Epidermal melanocyte (primary cell): Measurements from ENCODE around the gene ZNF652.
"Not testable (repeated sequence)": the region's sequence is repeated elsewhere in the genome, so short reads cannot be mapped to it uniquely, and the experiment has no call there.

ENCODE experiments used
- DNase-seq: peaks from one replicate; pipeline ENCODE4 v3.0.0; 2011; ENCODE audit warnings: low spot score; ENCODE audit not compliant: insufficient read length

ZNF652 gene

GRCh38 chr17:49269356-49269755 lies 92.7 kb downstream of the ZNF652 start:
- no peak for DNase-seq

- DNase-seq, result no peak
These were observed 94.1 kb downstream of the ZNF652 start for GRCh38 chr17:49267912-49268311.

GRCh38 chr17:49266233-49266632 lies 95.8 kb downstream of the ZNF652 start:
- DNase-seq, result no peak

DNA sequence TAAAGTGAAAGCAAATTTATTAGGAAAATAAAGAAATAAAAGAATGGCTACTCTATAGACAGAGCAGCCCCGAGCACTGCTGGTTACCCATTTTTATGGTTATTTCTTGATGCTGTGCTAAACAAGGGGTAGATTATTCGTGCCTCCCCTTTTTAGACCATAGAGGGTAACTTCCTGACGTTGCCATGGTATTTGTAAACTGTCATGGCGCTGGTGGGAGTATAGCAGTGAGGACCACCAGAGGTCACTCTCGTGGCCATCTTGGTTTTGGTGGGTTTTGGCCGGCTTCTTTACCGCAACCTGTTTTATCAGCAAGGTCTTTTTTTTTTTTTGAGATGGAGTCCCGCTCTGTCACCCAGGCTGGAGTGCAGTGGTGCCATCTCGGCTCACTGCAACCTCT lies 100.5 kb downstream of the ZNF652 start:
- DNase-seq, result not testable (repeated sequence)

DNA sequence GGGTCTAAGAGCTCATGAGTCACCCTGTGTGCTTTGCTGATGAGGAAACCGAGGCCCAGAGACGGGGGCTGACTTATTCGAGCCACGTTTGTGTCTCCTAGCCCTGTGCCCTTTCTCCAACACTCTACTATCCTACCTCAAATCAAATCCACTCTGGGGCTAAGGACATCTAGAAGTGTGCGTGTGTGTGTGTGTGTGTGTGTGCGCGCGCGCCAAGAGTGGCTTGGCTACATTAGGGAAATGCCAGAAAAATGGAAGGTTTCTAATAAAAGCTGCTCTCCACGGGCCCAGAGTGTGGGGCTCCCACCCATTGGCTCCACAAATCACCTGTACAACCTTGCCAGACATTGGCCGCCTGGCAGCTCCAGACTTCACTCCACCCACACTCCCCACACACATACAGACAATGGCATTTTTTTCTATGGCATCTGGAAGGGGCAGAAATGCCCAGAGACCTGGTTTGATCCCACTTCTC lies 101.2 kb downstream of the ZNF652 start:
- DNase-seq, result no peak

DNA sequence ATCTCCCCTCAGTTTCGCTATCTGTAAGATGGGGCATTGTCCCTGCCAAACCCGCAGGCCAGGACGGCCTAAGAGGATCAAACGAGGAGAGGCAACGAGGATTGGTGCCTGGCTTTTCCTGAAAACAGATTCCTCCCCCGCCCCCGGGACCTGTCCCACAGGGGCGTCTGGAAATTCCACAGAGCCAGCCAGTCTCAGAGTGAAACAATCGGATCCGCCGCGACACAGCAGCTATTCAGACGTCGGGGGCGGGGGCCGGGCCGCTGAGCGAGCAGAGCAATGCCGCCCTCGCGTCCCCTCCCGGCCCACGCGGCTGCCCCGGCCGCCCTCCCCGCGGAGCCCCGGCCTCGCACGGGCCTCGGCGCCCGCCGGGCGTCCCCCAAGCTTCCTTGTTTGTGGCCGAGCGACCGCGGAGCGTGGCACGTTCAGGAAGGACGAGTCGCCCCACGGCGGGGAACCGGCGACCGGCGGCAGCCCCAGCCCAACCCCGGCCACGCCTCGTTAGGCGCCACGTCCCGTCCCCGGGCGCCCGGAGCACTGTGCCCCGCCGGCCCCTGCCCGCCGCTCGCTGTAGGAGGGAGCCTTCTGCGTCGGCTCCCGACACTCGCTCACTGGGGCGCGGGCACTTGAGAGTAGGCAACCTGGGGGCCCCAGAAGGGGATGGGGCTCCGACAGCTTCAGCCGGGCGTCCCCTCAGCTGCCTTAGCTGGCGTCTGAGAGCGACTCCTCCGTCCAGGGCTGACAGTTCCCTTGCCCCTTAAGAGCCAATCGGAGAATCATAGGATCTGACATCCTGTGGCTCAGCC lies 101.8 kb downstream of the ZNF652 start:
- peak; percentile 34 for DNase-seq

DNA sequence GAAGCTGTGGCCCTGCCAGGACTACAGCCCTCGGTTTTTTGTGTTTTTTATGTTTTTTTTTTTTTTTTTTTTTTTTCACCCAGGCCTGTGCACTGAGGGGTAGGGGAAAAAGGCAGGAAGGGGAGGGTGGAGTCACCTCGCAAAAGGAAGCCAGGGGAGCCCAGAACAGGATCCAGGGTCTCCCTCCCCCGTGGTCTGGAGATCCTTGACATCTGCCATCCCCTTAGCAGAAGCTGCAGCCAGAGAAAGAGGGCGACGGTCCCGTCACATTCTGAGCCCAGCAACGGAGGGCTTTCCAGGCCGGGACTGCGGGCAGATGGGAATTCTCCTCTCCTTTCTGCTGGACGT lies 102.4 kb downstream of the ZNF652 start:
- no peak for DNase-seq

DNA sequence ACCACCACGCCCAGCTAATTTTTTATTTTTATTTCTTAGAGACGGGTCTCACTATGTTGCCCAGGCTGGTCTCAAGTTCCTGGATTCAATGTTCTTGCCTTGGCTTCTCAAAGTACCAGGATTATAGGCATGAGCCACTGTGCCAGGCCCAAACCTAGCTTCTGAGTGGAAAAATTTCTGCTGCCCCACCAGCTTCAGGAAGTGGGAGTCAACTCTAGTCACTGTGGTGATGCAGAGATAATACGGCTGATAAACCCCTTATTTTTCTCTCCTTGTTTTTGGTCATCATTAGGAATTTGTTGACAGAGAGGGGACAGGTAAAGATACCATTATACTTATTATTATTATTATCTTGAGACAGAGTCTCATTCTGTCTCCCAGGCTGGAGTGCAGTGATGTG lies 103.7 kb downstream of the ZNF652 start:
- DNase-seq, result no peak

DNA sequence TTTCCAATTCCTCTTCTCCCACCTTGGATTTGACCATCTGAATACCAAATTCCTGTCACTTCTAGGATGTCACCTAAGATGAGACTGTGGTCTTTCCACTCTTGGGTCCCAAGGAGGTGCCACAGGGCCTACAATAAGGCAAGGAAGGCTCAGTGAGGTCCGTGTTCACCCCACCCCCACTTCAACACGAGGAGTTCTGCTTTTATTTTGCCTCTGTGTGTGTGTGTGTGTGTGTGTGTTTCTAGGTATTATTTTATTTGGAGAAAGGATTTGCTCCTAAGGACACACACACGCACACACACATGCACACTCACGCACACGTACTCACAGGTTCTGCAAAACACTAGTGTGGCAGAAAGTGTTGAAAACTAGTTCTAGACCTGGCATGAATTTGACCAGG lies 106.9 kb downstream of the ZNF652 start:
- no peak for DNase-seq

GRCh38 chr17:49254066-49254465 lies 108.0 kb downstream of the ZNF652 start:
- DNase-seq, result no peak

DNA sequence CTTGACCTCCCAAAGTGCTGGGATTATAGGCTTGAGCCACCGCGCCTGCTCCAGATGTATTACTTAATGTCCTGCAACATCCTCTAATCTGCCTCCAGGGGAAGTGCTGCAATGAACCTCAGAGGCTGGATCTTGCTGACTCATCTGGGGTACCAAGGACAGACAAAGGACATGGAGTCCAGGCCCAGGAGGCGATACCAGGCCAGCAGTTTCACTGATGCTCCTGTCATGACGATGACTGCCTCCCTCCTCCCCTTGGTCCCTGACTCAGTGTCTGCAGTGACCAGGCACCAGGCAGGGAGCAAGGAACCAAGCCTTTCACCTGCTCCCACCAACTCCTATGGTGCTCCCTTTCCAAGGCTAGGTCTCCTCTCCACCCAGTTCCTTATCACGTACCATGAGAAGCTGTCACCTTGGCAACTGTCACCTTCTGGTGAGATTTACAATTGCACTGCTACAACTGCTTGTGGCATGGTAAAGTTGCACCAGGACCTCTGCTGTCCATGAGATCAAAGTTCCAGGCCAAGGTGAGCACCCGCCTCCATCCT lies 109.8 kb downstream of the ZNF652 start:
- no peak for DNase-seq

GRCh38 chr17:49249890-49250522 lies 112.0 kb downstream of the ZNF652 start:
- DNase-seq, result no peak

- DNase-seq, result no peak
These were observed 112.7 kb downstream of the ZNF652 start for GRCh38 chr17:49249292-49249794.

GRCh38 chr17:49247944-49248343 lies 114.1 kb downstream of the ZNF652 start:
- no peak for DNase-seq

DNA sequence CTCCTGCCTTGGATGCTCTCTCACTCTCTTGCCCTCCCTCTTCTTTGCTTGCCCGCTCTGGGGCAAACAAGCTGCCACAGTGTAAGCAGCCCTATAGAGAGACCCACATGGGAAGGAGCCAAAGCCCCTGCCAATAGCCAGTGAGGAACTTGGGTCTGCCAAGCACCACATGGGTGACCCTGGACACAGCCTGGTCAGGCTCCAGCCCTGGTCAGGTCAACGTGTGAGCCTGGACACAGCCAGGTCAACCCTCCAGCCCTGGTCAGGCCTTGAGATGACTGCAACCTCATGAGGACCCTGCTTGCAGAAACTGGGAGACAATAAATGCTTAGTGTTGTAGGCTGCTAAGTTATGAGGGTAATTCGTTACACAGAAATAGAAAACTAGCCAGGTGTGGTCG lies 117.2 kb downstream of the ZNF652 start:
- no peak for DNase-seq
